Thyroid gland (tissue), 4 donors: ENCODE data around the gene INPP4A.

ENCODE experiments used
- CTCF ChIP-seq, 6 experiments: fragments of 200-600 bp in 3 of 6; fragments of 450-650 bp in 3 of 6; sonication (generic) in 3 of 6; IDR thresholded peaks; one replicate each; pipeline ENCODE4 v1.5.1; 2016 to 2019; ENCODE audit warnings: antibody characterized with exemption in 6 of 6, mild to moderate bottlenecking in 2 of 6, inconsistent platforms in 1 of 6, moderate library complexity in 1 of 6
- POLR2A ChIP-seq, 2 donors: fragments of 450-650 bp; IDR thresholded peaks; one replicate each; pipeline ENCODE4 v1.6.1; 2017; ENCODE audit warnings: antibody characterized with exemption in 2 of 2, mild to moderate bottlenecking in 2 of 2, moderate library complexity in 1 of 2

- no peak for TF ChIP-seq CTCF (IDR thresholded peaks at IDR 0.05)
- no peak for TF ChIP-seq POLR2A (IDR thresholded peaks at IDR 0.05)
Measured at GRCh38 chr2:98537390-98538126, 92.9 kb downstream of the INPP4A start.
